Endometrium (tissue), 2 donors: Measurements from ENCODE around the gene SPTBN1.
"Not testable (repeated sequence)": the region's sequence is repeated elsewhere in the genome, so short reads cannot be mapped to it uniquely, and the experiment has no call there.

ENCODE experiments used
- FAIRE-seq: peaks from 2 replicates; lab custom pipeline; 2012; peaks lifted over from hg19 to GRCh38; lab: Jason Lieb, UNC
- donor health status: control.
- donor health status: control.

Gene SPTBN1

GRCh38 chr2:54503828-54504227 lies 47.7 kb downstream of the SPTBN1 start:
- no peak for FAIRE-seq

- FAIRE-seq, result peak; percentile 95
Observed at GRCh38 chr2:54504866-54505265, 48.7 kb downstream of the SPTBN1 start.

- FAIRE-seq, result no peak
Observed at GRCh38 chr2:54508541-54508940, 52.4 kb downstream of the SPTBN1 start.

GRCh38 chr2:54509043-54509442 lies 52.9 kb downstream of the SPTBN1 start:
- not testable (repeated sequence) for FAIRE-seq

GRCh38 chr2:54510916-54511315 lies 54.8 kb downstream of the SPTBN1 start:
- no peak for FAIRE-seq

GRCh38 chr2:54512183-54512582 lies 56.1 kb downstream of the SPTBN1 start:
- no peak for FAIRE-seq

- FAIRE-seq, result no peak
Observed at GRCh38 chr2:54512663-54513362, 56.7 kb downstream of the SPTBN1 start.

- no peak for FAIRE-seq
Observed at GRCh38 chr2:54513363-54513715, 57.2 kb downstream of the SPTBN1 start.

- no peak for FAIRE-seq
Observed at GRCh38 chr2:54514822-54515569, 58.9 kb downstream of the SPTBN1 start.

GRCh38 chr2:54516842-54517241 lies 60.7 kb downstream of the SPTBN1 start:
- no peak for FAIRE-seq

GRCh38 chr2:54518016-54518415 lies 61.9 kb downstream of the SPTBN1 start:
- not testable (repeated sequence) for FAIRE-seq

GRCh38 chr2:54518430-54518829 lies 62.3 kb downstream of the SPTBN1 start:
- no peak for FAIRE-seq

- FAIRE-seq, result no peak
Observed at GRCh38 chr2:54519841-54520459, 63.8 kb downstream of the SPTBN1 start.

GRCh38 chr2:54520687-54521086 lies 64.6 kb downstream of the SPTBN1 start:
- FAIRE-seq, result no peak

GRCh38 chr2:54522624-54523281 lies 66.6 kb downstream of the SPTBN1 start:
- FAIRE-seq, result no peak

- FAIRE-seq, result no peak
Observed at GRCh38 chr2:54523324-54523959, 67.3 kb downstream of the SPTBN1 start.

- FAIRE-seq, result no peak
Observed at GRCh38 chr2:54524226-54524991, 68.3 kb downstream of the SPTBN1 start.

- no peak for FAIRE-seq
Observed at GRCh38 chr2:54525321-54525720, 69.2 kb downstream of the SPTBN1 start.

- FAIRE-seq, result no peak
Observed at GRCh38 chr2:54526226-54526879, 70.2 kb downstream of the SPTBN1 start.

- no peak for FAIRE-seq
Observed at GRCh38 chr2:54528311-54528955, 72.3 kb downstream of the SPTBN1 start.
